Upper lobe of right lung (tissue), 1 donor: Measurements from ENCODE around the gene SPSB1. TPM values are rescaled to one million over a fixed set of nuclear protein-coding genes. Genes with fewer than 3 reads are reported as not detected.
A peak's percentile ranks its signal among the peaks of the same experiment; 100 is the strongest.

Source experiments
- ATAC-seq: fragments of 200-7000 bp; cut with Tn5 transposase; one replicate; pipeline ENCODE4 v1.9.1; 2020; ENCODE audit warnings: mild to moderate bottlenecking, moderate library complexity
- DNase-seq: peaks from one replicate; pipeline ENCODE4 v3.0.0-alpha.2; 2020
- H3K27ac ChIP-seq: fragments of 200-600 bp; one replicate; pipeline ENCODE4 v1.8.0; 2022
- H3K27me3 ChIP-seq: fragments of 200-600 bp; one replicate; pipeline ENCODE4 v1.8.0; 2022; ENCODE audit warnings: mild to moderate bottlenecking
- H3K36me3 ChIP-seq: fragments of 200-600 bp; one replicate; pipeline ENCODE4 v1.8.0; 2022
- H3K4me1 ChIP-seq: fragments of 200-600 bp; one replicate; pipeline ENCODE4 v1.8.0; 2022
- H3K4me3 ChIP-seq: fragments of 200-600 bp; one replicate; pipeline ENCODE4 v1.8.0; 2022; ENCODE audit warnings: mild to moderate bottlenecking
- H3K9me3 ChIP-seq: fragments of 200-600 bp; one replicate; pipeline ENCODE4 v1.8.0; 2022
- intact Hi-C: fragments of 100-400 bp; cut with DNase I; formaldehyde crosslinking; loops from one replicate; pipeline ENCODE4 v1.11.0; 2022
- total RNA-seq: library from RNA; stranded (reverse); fragmentation: NEBNext Ultra II Directional; extraction: Animal tissue kit (Norgen Biotek cat#: 25700); gene quantifications from one replicate; pipeline ENCODE4 v1.2.1, GENCODE V29; 2021
- TF ChIP-seq, protein P1 (sequence below): fragments of 200-600 bp; IDR thresholded peaks from one replicate; pipeline ENCODE4 v1.8.0; 2022; ENCODE audit warnings: antibody characterized with exemption
- donor health status: DM: no; HTN: yes; CAD: no; lungs with severe emphysema.

SPSB1 gene
- total RNA-seq, 1 donor from 2014 or later: 29.0 TPM

DNA sequence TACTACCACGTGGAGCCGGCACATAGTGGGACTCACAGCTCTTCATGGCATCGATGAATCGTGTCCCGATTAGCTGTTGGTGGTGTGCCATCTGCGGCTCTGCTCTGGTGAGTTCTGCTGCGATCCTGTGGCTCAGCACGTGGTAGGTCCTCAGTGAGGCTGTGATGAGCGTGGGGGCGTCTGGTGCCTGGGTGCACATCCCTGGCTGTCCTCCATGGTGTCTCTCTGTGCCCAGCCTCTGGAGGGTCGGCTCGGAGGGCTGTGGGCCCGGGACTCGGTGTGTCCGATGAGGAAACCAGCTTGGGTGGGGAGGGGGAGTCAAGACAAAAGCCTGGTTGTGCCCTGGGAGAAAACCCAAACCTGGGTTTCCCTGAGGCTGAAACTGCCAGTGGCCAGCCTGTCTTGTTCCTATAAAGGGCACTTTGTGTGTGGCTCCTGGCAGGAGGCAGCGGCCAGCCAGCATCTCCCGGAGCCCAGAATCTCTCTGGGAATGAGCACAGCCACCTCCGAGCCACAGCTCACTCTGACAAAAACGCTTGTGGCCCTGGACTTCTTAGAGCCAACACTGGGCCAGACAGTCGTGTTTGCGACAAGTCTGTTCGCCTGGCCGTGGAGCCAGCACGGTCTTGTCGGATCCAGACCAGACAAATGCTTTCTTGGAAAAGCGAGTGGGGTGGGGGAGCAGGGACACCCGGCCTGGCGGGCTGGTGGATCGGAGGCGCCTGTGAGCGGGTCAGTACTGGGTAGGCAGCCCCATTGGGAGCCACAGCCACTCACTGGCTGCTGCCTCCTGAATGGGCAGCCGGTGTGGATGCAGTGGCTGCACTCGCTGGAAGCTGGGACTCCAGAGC, 31.8 kb downstream of the SPSB1 start:
- no peak for DNase-seq
- intact Hi-C loops: no loop called here
- H3K27ac ChIP-seq: no peak overlapping the region

DNA sequence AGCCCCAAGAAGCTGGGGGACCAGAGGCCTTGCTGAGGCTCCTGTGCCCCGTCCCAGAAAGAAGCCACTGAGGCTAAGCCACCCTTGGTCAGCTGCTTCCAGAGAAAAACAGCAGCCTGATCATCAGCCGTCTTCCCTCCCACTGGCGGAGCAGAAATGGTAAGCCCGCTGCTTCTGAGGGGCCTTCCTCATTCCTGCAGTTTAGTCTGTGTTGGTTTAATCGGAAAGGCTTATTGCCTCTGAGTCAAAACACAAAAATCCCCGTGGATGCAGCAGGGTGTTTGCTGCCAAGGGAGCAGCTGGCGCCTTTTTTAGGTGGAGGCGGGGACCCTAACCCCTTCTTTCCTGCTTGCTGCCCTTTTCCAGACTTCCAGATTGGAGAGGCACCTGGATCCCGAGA, 33.9 kb downstream of the SPSB1 start:
- H3K4me3 ChIP-seq: no peak overlapping the region
- H3K27me3 ChIP-seq: no peaks in the 10 kb centered on the region
- H3K4me1 ChIP-seq: peaks cover 14% of the 10 kb centered on the region
- TF ChIP-seq, protein P1, sequence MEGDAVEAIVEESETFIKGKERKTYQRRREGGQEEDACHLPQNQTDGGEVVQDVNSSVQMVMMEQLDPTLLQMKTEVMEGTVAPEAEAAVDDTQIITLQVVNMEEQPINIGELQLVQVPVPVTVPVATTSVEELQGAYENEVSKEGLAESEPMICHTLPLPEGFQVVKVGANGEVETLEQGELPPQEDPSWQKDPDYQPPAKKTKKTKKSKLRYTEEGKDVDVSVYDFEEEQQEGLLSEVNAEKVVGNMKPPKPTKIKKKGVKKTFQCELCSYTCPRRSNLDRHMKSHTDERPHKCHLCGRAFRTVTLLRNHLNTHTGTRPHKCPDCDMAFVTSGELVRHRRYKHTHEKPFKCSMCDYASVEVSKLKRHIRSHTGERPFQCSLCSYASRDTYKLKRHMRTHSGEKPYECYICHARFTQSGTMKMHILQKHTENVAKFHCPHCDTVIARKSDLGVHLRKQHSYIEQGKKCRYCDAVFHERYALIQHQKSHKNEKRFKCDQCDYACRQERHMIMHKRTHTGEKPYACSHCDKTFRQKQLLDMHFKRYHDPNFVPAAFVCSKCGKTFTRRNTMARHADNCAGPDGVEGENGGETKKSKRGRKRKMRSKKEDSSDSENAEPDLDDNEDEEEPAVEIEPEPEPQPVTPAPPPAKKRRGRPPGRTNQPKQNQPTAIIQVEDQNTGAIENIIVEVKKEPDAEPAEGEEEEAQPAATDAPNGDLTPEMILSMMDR: no peak
- intact Hi-C loops: no loop called here
- H3K27ac ChIP-seq: peak overlapping the region; percentile 58
- DNase-seq: no peak
- no peaks in the 10 kb centered on the region for H3K36me3 ChIP-seq
- no peak for ATAC-seq
- H3K9me3 ChIP-seq: no peaks in the 10 kb centered on the region

More for the DNA sequence above, 31.8 kb downstream of the SPSB1 start:
- no peaks in the 10 kb centered on the region for H3K36me3 ChIP-seq
- peaks cover 31% of the 10 kb centered on the region for H3K4me1 ChIP-seq
- no peak overlapping the region for H3K4me3 ChIP-seq
- H3K27me3 ChIP-seq: no peaks in the 10 kb centered on the region
- no peaks in the 10 kb centered on the region for H3K9me3 ChIP-seq
- no peak for ATAC-seq
- TF ChIP-seq, protein P1: no peak

DNA sequence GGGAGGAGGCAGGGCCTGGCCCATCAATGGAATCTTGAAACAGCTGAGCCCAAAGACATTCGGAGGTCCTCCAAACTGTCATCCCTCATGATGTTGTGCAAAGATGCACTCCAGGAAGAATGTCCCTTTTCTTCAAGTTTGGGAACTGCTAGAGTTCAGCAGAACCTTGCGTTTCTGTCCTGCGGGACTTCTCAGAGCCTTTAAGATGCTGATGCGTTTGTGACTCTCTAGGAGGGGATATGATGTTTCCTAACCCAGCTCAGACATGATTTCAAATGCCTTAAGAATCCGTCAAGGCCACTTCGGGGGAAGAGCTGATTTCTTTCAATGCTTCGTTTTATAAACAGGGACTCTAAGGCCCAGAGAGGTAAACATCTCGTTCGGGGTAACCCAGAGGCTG, 35.5 kb downstream of the SPSB1 start:
- H3K4me3 ChIP-seq: no peak overlapping the region
- no peak overlapping the region for H3K27ac ChIP-seq
- DNase-seq (no peak), ATAC-seq (no peak)
- intact Hi-C loops: no loop called here
- peaks cover 14% of the 10 kb centered on the region for H3K4me1 ChIP-seq
- H3K36me3 ChIP-seq: no peaks in the 10 kb centered on the region
- H3K9me3 ChIP-seq: no peaks in the 10 kb centered on the region
- no peaks in the 10 kb centered on the region for H3K27me3 ChIP-seq
- TF ChIP-seq, protein P1: no peak

DNA sequence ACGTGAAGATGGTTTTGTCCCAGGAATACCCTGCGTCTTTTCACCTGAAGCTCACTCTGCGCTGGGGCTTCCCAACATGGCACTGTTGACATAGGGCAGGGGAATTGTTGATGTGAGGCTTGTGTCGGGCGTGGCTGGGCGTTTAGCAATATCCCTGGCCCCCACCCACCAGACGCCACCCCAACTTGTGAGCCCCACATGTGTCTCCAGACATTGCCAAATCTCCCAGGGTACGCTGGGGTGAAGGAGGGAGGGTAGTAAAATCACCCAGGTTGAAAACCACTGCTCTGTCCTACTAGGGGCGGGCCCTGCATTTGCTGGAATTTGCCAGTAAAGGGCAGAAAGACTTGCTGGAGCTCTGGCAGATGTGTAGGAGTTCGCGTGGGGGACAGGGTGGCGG, 36.0 kb downstream of the SPSB1 start:
- Histone ChIP-seq H3K4me3 (no peak overlapping the region), H3K27me3 (no peaks in the 10 kb centered on the region), H3K9me3 (no peaks in the 10 kb centered on the region), H3K27ac (no peak overlapping the region), H3K4me1 (peaks cover 14% of the 10 kb centered on the region), H3K36me3 (no peaks in the 10 kb centered on the region)
- DNase-seq: no peak
- no peak for ATAC-seq
- intact Hi-C loops: no loop called here
- TF ChIP-seq, protein P1: no peak

DNA sequence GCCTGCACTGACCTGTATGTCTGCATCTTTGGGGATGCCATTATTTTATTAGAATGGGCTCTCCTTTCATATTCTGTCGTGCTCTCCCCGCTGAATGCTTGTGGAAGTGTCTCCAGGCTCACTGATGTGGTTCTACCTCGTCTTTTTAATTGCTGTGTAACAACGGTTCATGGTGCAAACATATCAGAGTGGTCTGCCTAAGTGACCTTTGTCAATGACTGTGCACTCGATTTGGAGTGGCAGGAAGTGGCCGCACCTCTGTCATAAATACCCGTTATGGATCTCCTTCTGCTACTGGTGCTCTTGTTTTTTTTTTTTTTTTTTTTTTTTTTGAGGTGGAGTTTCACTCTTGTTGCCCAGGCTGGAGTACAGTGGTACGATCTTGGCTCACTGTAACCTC, 38.3 kb downstream of the SPSB1 start:
- no peaks in the 10 kb centered on the region for H3K27me3 ChIP-seq
- H3K9me3 ChIP-seq: no peaks in the 10 kb centered on the region
- H3K4me3 ChIP-seq: no peak overlapping the region
- no peaks in the 10 kb centered on the region for H3K36me3 ChIP-seq
- DNase-seq: no peak
- no peak for ATAC-seq
- TF ChIP-seq, protein P1: no peak
- H3K4me1 ChIP-seq: peaks cover 10% of the 10 kb centered on the region
- intact Hi-C loops: no loop called here
- no peak overlapping the region for H3K27ac ChIP-seq
